Measurements from ENCODE around the gene ULK4. TPM values are rescaled to one million over a fixed set of nuclear protein-coding genes. Genes with fewer than 3 reads are reported as not detected.

The ULK4 gene
- total RNA-seq, 2 donors from 2014 or later, result 28.7 to 38.4 TPM

- no peaks in the 10 kb centered on the region for H3K4me1 ChIP-seq (ENCODE audit: control insufficient read depth in 1 of 2, low read depth in 2 of 2)
- H3K9me3 ChIP-seq, result no peaks in the 10 kb centered on the region
- no peak for TF ChIP-seq CTCF (IDR thresholded peaks at IDR 0.05)
- ATAC-seq (ENCODE audit: insufficient number of reproducible peaks, low FRiP score, low read depth), result no peak
- no peak overlapping the region for H3K4me3 ChIP-seq
- DNase-seq (ENCODE audit: low spot score), result no peak
- H3K36me3 ChIP-seq, result no peaks in the 10 kb centered on the region
- H3K27ac ChIP-seq, result no peak overlapping the region
- H3K27me3 ChIP-seq (replicated peaks; ENCODE audit: insufficient read depth), result no peaks in the 10 kb centered on the region
These were observed 646.8 kb downstream of the ULK4 start for GRCh38 chr3:41315126-41315525.

- Histone ChIP-seq H3K27me3 (replicated peaks; ENCODE audit: insufficient read depth) (no peaks in the 10 kb centered on the region), H3K4me1 (ENCODE audit: control insufficient read depth in 1 of 2, low read depth in 2 of 2) (no peaks in the 10 kb centered on the region), H3K27ac (no peak overlapping the region), H3K9me3 (no peaks in the 10 kb centered on the region), H3K36me3 (no peaks in the 10 kb centered on the region), H3K4me3 (no peak overlapping the region)
- no peak for ATAC-seq (ENCODE audit: insufficient number of reproducible peaks, low FRiP score, low read depth)
- DNase-seq (ENCODE audit: low spot score), result no peak
- TF ChIP-seq CTCF (IDR thresholded peaks at IDR 0.05), result no peak
These were observed 653.8 kb downstream of the ULK4 start for GRCh38 chr3:41308119-41308518.

- no peak overlapping the region for H3K27ac ChIP-seq
- DNase-seq (ENCODE audit: low spot score) (no peak), ATAC-seq (ENCODE audit: insufficient number of reproducible peaks, low FRiP score, low read depth) (no peak)
- H3K4me3 ChIP-seq, result no peak overlapping the region
- H3K9me3 ChIP-seq, result no peaks in the 10 kb centered on the region
- H3K27me3 ChIP-seq (replicated peaks; ENCODE audit: insufficient read depth), result no peaks in the 10 kb centered on the region
- H3K36me3 ChIP-seq, result no peaks in the 10 kb centered on the region
- TF ChIP-seq CTCF (IDR thresholded peaks at IDR 0.05), result no peak
- H3K4me1 ChIP-seq (ENCODE audit: control insufficient read depth in 1 of 2, low read depth in 2 of 2), result no peaks in the 10 kb centered on the region
These were observed 654.8 kb downstream of the ULK4 start for GRCh38 chr3:41307065-41307464.

GRCh38 chr3:41304593-41304992 lies 657.3 kb downstream of the ULK4 start:
- Histone ChIP-seq H3K27ac (no peak overlapping the region), H3K36me3 (no peaks in the 10 kb centered on the region), H3K27me3 (replicated peaks; ENCODE audit: insufficient read depth) (no peaks in the 10 kb centered on the region), H3K4me1 (ENCODE audit: control insufficient read depth in 1 of 2, low read depth in 2 of 2) (no peaks in the 10 kb centered on the region), H3K9me3 (no peaks in the 10 kb centered on the region), H3K4me3 (no peak overlapping the region)
- ATAC-seq (ENCODE audit: insufficient number of reproducible peaks, low FRiP score, low read depth), result no peak
- no peak for DNase-seq (ENCODE audit: low spot score)
- no peak for TF ChIP-seq CTCF (IDR thresholded peaks at IDR 0.05)

GRCh38 chr3:41302295-41302694 lies 659.6 kb downstream of the ULK4 start:
- no peak for ATAC-seq (ENCODE audit: insufficient number of reproducible peaks, low FRiP score, low read depth)
- Histone ChIP-seq H3K27ac (no peak overlapping the region), H3K36me3 (no peaks in the 10 kb centered on the region), H3K4me1 (ENCODE audit: control insufficient read depth in 1 of 2, low read depth in 2 of 2) (no peaks in the 10 kb centered on the region), H3K4me3 (no peak overlapping the region), H3K9me3 (no peaks in the 10 kb centered on the region), H3K27me3 (replicated peaks; ENCODE audit: insufficient read depth) (no peaks in the 10 kb centered on the region)
- TF ChIP-seq CTCF (IDR thresholded peaks at IDR 0.05), result no peak
- no peak for DNase-seq (ENCODE audit: low spot score)
